ENCODE measurements around the gene LRSAM1.

The LRSAM1 gene

GRCh38 chr9:127482662-127483061 is 31.4 kb downstream of the LRSAM1 start:
- H3F3A ChIP-seq (ENCODE audit: insufficient read depth, low read length), result no peaks in the 10 kb centered on the region
- no peaks in the 10 kb centered on the region for H3K9me3 ChIP-seq (replicated peaks; ENCODE audit: insufficient read depth, low read length)
- no peak overlapping the region for H3K9ac ChIP-seq (ENCODE audit: low read length)
- H3K36me3 ChIP-seq (replicated peaks; ENCODE audit: insufficient read depth, low read length), result no peaks in the 10 kb centered on the region
- H3K27me3 ChIP-seq (replicated peaks; ENCODE audit: insufficient read depth, low read length), result no peaks in the 10 kb centered on the region
- no peak for DNase-seq
- no peak overlapping the region for H3K27ac ChIP-seq (ENCODE audit: low read length)
- TF ChIP-seq EZH2 (optimal IDR thresholded peaks at IDR 0.05; ENCODE audit: low read depth, low read length), result no peak
- no peak for TF ChIP-seq EZH2phosphoT487 (IDR thresholded peaks at IDR 0.05; ENCODE audit: low read length)
- TF ChIP-seq, protein P1, sequence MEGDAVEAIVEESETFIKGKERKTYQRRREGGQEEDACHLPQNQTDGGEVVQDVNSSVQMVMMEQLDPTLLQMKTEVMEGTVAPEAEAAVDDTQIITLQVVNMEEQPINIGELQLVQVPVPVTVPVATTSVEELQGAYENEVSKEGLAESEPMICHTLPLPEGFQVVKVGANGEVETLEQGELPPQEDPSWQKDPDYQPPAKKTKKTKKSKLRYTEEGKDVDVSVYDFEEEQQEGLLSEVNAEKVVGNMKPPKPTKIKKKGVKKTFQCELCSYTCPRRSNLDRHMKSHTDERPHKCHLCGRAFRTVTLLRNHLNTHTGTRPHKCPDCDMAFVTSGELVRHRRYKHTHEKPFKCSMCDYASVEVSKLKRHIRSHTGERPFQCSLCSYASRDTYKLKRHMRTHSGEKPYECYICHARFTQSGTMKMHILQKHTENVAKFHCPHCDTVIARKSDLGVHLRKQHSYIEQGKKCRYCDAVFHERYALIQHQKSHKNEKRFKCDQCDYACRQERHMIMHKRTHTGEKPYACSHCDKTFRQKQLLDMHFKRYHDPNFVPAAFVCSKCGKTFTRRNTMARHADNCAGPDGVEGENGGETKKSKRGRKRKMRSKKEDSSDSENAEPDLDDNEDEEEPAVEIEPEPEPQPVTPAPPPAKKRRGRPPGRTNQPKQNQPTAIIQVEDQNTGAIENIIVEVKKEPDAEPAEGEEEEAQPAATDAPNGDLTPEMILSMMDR (IDR thresholded peaks at IDR 0.05; ENCODE audit: low read length), result no peak
- no peak overlapping the region for H3K4me3 ChIP-seq (ENCODE audit: low read length)
- H4K20me1 ChIP-seq (ENCODE audit: insufficient read depth, low read length), result no peaks in the 10 kb centered on the region
- no peaks in the 10 kb centered on the region for H3K79me2 ChIP-seq (ENCODE audit: low read length)
- H3K4me2 ChIP-seq (ENCODE audit: low read depth, low read length), result no peak overlapping the region
- no peaks in the 10 kb centered on the region for H3K4me1 ChIP-seq (ENCODE audit: low read length)
- no peaks in the 10 kb centered on the region for H3K9me2 ChIP-seq (replicated peaks; ENCODE audit: insufficient read depth, low read length)
- H2AFZ ChIP-seq (ENCODE audit: low read length), result no peak overlapping the region

DNA sequence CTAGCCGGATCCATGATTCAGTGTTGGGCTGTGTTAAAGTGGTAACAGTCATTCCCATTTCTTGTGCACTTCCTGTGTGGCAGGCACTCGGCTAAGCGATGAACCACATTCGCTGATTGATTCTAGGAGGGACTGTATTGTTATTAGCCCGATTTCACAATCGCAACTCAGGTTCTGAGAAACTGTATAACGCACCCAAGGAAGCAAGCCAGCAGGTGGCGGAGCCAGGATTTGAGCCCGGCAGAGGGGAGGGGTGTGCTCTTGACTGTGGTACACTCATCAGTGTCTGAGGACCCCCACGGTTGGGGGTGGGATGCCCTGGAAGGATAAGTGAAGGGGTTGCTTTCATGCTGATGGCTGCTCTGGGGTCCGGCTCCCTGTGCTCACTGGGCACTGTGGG is 34.7 kb downstream of the LRSAM1 start:
- H3K36me3 ChIP-seq (replicated peaks; ENCODE audit: insufficient read depth, low read length), result no peaks in the 10 kb centered on the region
- H3K4me2 ChIP-seq (ENCODE audit: low read depth, low read length), result no peak overlapping the region
- H3K9me3 ChIP-seq (replicated peaks; ENCODE audit: insufficient read depth, low read length), result no peaks in the 10 kb centered on the region
- no peak overlapping the region for H3K9ac ChIP-seq (ENCODE audit: low read length)
- no peak overlapping the region for H2AFZ ChIP-seq (ENCODE audit: low read length)
- no peak overlapping the region for H3K27ac ChIP-seq (ENCODE audit: low read length)
- H3K4me3 ChIP-seq (ENCODE audit: low read length), result no peak overlapping the region
- H3K9me2 ChIP-seq (replicated peaks; ENCODE audit: insufficient read depth, low read length), result no peaks in the 10 kb centered on the region
- no peak for DNase-seq
- no peaks in the 10 kb centered on the region for H3F3A ChIP-seq (ENCODE audit: insufficient read depth, low read length)
- no peaks in the 10 kb centered on the region for H3K27me3 ChIP-seq (replicated peaks; ENCODE audit: insufficient read depth, low read length)
- no peaks in the 10 kb centered on the region for H4K20me1 ChIP-seq (ENCODE audit: insufficient read depth, low read length)
- H3K4me1 ChIP-seq (ENCODE audit: low read length), result no peaks in the 10 kb centered on the region
- TF ChIP-seq, protein P1 (IDR thresholded peaks at IDR 0.05; ENCODE audit: low read length), result no peak
- TF ChIP-seq EZH2 (optimal IDR thresholded peaks at IDR 0.05; ENCODE audit: low read depth, low read length) (no peak), EZH2phosphoT487 (IDR thresholded peaks at IDR 0.05; ENCODE audit: low read length) (no peak)
- no peaks in the 10 kb centered on the region for H3K79me2 ChIP-seq (ENCODE audit: low read length)

GRCh38 chr9:127488946-127489345 is 37.6 kb downstream of the LRSAM1 start:
- H3K9ac ChIP-seq (ENCODE audit: low read length), result no peak overlapping the region
- no peak for DNase-seq
- H3K79me2 ChIP-seq (ENCODE audit: low read length), result no peaks in the 10 kb centered on the region
- no peak overlapping the region for H3K27ac ChIP-seq (ENCODE audit: low read length)
- H4K20me1 ChIP-seq (ENCODE audit: insufficient read depth, low read length), result no peaks in the 10 kb centered on the region
- no peaks in the 10 kb centered on the region for H3K4me1 ChIP-seq (ENCODE audit: low read length)
- no peaks in the 10 kb centered on the region for H3K9me3 ChIP-seq (replicated peaks; ENCODE audit: insufficient read depth, low read length)
- H3K4me3 ChIP-seq (ENCODE audit: low read length), result no peak overlapping the region
- no peaks in the 10 kb centered on the region for H3K9me2 ChIP-seq (replicated peaks; ENCODE audit: insufficient read depth, low read length)
- H2AFZ ChIP-seq (ENCODE audit: low read length), result no peak overlapping the region
- TF ChIP-seq, protein P1 (IDR thresholded peaks at IDR 0.05; ENCODE audit: low read length), result no peak
- no peak for TF ChIP-seq EZH2 (optimal IDR thresholded peaks at IDR 0.05; ENCODE audit: low read depth, low read length)
- no peak for TF ChIP-seq EZH2phosphoT487 (IDR thresholded peaks at IDR 0.05; ENCODE audit: low read length)
- H3K27me3 ChIP-seq (replicated peaks; ENCODE audit: insufficient read depth, low read length), result no peaks in the 10 kb centered on the region
- no peaks in the 10 kb centered on the region for H3K36me3 ChIP-seq (replicated peaks; ENCODE audit: insufficient read depth, low read length)
- H3F3A ChIP-seq (ENCODE audit: insufficient read depth, low read length), result no peaks in the 10 kb centered on the region
- no peak overlapping the region for H3K4me2 ChIP-seq (ENCODE audit: low read depth, low read length)

Data from MM.1S (cell line).